DND-41 (cell line): ENCODE data around the gene RPL3.

Experiments used
- ATAC-seq: fragments of 200-7000 bp; cut with Tn5 transposase; 3 replicates; pipeline ENCODE4 v1.9.1; 2021; ENCODE audit warnings: low read depth; ENCODE audit not compliant: insufficient read depth
- DNase-seq: peaks from one replicate; pipeline ENCODE4 v3.0.0-alpha.2; 2020
- H2AFZ ChIP-seq: 2 replicates; pipeline ENCODE4 v1.6.0; 2012; ENCODE audit warnings: low read depth, low read length
- H3K27ac ChIP-seq: 2 replicates; pipeline ENCODE4 v1.5.1; 2012; ENCODE audit warnings: low read length, inconsistent platforms
- H3K27me3 ChIP-seq: fragments of 200-600 bp; sonication (generic); 2 replicates; pipeline ENCODE4 v1.6.0; 2012; ENCODE audit warnings: low read length, mild to moderate bottlenecking, inconsistent platforms; ENCODE audit not compliant: insufficient read depth, poor library complexity
- H3K36me3 ChIP-seq: 2 replicates; pipeline ENCODE4 v1.5.1; 2012; ENCODE audit warnings: low read length, inconsistent platforms; ENCODE audit not compliant: insufficient read depth
- H3K4me1 ChIP-seq: 2 replicates; pipeline ENCODE4 v1.5.1; 2012; ENCODE audit warnings: mild to moderate bottlenecking, low read length; ENCODE audit not compliant: insufficient read depth
- H3K4me2 ChIP-seq: 2 replicates; pipeline ENCODE4 v1.6.0; 2012; ENCODE audit warnings: mild to moderate bottlenecking, moderate library complexity, low read length, inconsistent platforms; ENCODE audit not compliant: insufficient read depth
- H3K4me3 ChIP-seq, 2 experiments: fragments of 200-600 bp in 1 of 2; shearing (Covaris generic) in 1 of 2; 2 replicates each; pipeline ENCODE4 v1.5.1; 2012 to 2016; ENCODE audit warnings: inconsistent platforms in 2 of 2, low read length in 2 of 2, mild to moderate bottlenecking in 2 of 2, low read depth in 1 of 2, moderate library complexity in 1 of 2
- H3K79me2 ChIP-seq: 2 replicates; pipeline ENCODE4 v1.6.0; 2012; ENCODE audit warnings: low read length, inconsistent platforms; ENCODE audit not compliant: insufficient read depth
- H3K9ac ChIP-seq: 2 replicates; pipeline ENCODE4 v1.6.0; 2012; ENCODE audit warnings: low read depth, mild to moderate bottlenecking, inconsistent platforms, low read length, moderate library complexity
- H3K9me3 ChIP-seq: 2 replicates; pipeline ENCODE4 v1.5.1; 2012; ENCODE audit warnings: low read length, moderate library complexity, mild to moderate bottlenecking, inconsistent platforms; ENCODE audit not compliant: insufficient read depth, severe bottlenecking
- H4K20me1 ChIP-seq: 2 replicates; pipeline ENCODE4 v1.6.0; 2012; ENCODE audit warnings: low read length; ENCODE audit not compliant: insufficient read depth
- CTCF ChIP-seq: IDR thresholded peaks from 2 replicates; pipeline ENCODE4 v1.5.1; 2012; ENCODE audit warnings: borderline replicate concordance, low read length, moderate library complexity, mild to moderate bottlenecking; ENCODE audit not compliant: poor library complexity, severe bottlenecking; ENCODE audit errors: extremely low read depth
- EZH2 ChIP-seq: IDR thresholded peaks from 3 replicates; pipeline ENCODE4 v1.6.1; 2012; ENCODE audit warnings: borderline replicate concordance, low read depth, mild to moderate bottlenecking, moderate library complexity, low read length, inconsistent platforms; ENCODE audit not compliant: severe bottlenecking

RPL3 gene

GRCh38 chr22:39363751-39364515 is 44.5 kb upstream of the RPL3 start:
- no peak overlapping the region for H3K9ac ChIP-seq
- no peak overlapping the region for H2AFZ ChIP-seq
- DNase-seq (no peak), ATAC-seq (no peak)
- H3K36me3 ChIP-seq = peaks cover 1% of the 10 kb centered on the region
- H3K9me3 ChIP-seq = no peaks in the 10 kb centered on the region
- H3K27ac ChIP-seq = no peak overlapping the region
- no peaks in the 10 kb centered on the region for H3K79me2 ChIP-seq
- H3K4me3 ChIP-seq = no peak overlapping the region
- H3K27me3 ChIP-seq = no peaks in the 10 kb centered on the region
- no peaks in the 10 kb centered on the region for H3K4me1 ChIP-seq
- TF ChIP-seq CTCF (no peak), EZH2 (no peak)
- peaks cover 28% of the 10 kb centered on the region for H4K20me1 ChIP-seq
- H3K4me2 ChIP-seq = no peak overlapping the region

- H3K4me2 ChIP-seq = no peak overlapping the region
Measured at GRCh38 chr22:39362932-39363331, 43.5 kb upstream of the RPL3 start.

GRCh38 chr22:39362271-39362670 is 42.8 kb upstream of the RPL3 start:
- no peak overlapping the region for H3K4me2 ChIP-seq
- no peak overlapping the region for H3K9ac ChIP-seq
- H4K20me1 ChIP-seq = peaks cover 28% of the 10 kb centered on the region
- peaks cover 4% of the 10 kb centered on the region for H3K36me3 ChIP-seq
- no peak overlapping the region for H2AFZ ChIP-seq
- H3K4me1 ChIP-seq = no peaks in the 10 kb centered on the region
- H3K27me3 ChIP-seq = no peaks in the 10 kb centered on the region
- no peaks in the 10 kb centered on the region for H3K79me2 ChIP-seq
- H3K27ac ChIP-seq = no peak overlapping the region
- DNase-seq = no peak
- no peaks in the 10 kb centered on the region for H3K9me3 ChIP-seq
- H3K4me3 ChIP-seq = no peak overlapping the region
- TF ChIP-seq EZH2 (no peak), CTCF (no peak)
- no peak for ATAC-seq

More at GRCh38 chr22:39362932-39363331, 43.5 kb upstream of the RPL3 start:
- no peak overlapping the region for H3K9ac ChIP-seq
- no peak for TF ChIP-seq EZH2
- no peak for TF ChIP-seq CTCF
- H2AFZ ChIP-seq = no peak overlapping the region
- no peaks in the 10 kb centered on the region for H3K4me1 ChIP-seq
- H3K79me2 ChIP-seq = no peaks in the 10 kb centered on the region
- no peak overlapping the region for H3K4me3 ChIP-seq
- peaks cover 4% of the 10 kb centered on the region for H3K36me3 ChIP-seq
- no peaks in the 10 kb centered on the region for H3K9me3 ChIP-seq
- no peaks in the 10 kb centered on the region for H3K27me3 ChIP-seq
- peaks cover 28% of the 10 kb centered on the region for H4K20me1 ChIP-seq
- ATAC-seq (no peak), DNase-seq (no peak)
- no peak overlapping the region for H3K27ac ChIP-seq

GRCh38 chr22:39361496-39361895 is 42.1 kb upstream of the RPL3 start:
- Histone ChIP-seq H2AFZ (no peak overlapping the region), H3K4me1 (no peaks in the 10 kb centered on the region), H3K79me2 (no peaks in the 10 kb centered on the region), H3K9ac (no peak overlapping the region; the same call in 1 of the 2 replicates), H3K4me3 (no peak overlapping the region), H3K36me3 (peaks cover 4% of the 10 kb centered on the region), H3K4me2 (no peak overlapping the region), H4K20me1 (peaks cover 31% of the 10 kb centered on the region), H3K27ac (no peak overlapping the region), H3K27me3 (no peaks in the 10 kb centered on the region), H3K9me3 (no peaks in the 10 kb centered on the region)
- no peak for ATAC-seq
- no peak for DNase-seq
- TF ChIP-seq CTCF (no peak), EZH2 (no peak)
